NCI-H128 (cell line): ENCODE data around the gene NAGPA.
"Not testable (repeated sequence)": the region's sequence is repeated elsewhere in the genome, so short reads cannot be mapped to it uniquely, and the experiment has no call there.

Experiments used
- DNase-seq: peaks from one replicate; lab custom pipeline; 2025; ENCODE audit not compliant: unreplicated experiment; lab: John Stamatoyannopoulos, UW

Gene NAGPA

GRCh38 chr16:5062790-5063765 lies 29.3 kb upstream of the NAGPA start:
- DNase-seq = no peak

DNA sequence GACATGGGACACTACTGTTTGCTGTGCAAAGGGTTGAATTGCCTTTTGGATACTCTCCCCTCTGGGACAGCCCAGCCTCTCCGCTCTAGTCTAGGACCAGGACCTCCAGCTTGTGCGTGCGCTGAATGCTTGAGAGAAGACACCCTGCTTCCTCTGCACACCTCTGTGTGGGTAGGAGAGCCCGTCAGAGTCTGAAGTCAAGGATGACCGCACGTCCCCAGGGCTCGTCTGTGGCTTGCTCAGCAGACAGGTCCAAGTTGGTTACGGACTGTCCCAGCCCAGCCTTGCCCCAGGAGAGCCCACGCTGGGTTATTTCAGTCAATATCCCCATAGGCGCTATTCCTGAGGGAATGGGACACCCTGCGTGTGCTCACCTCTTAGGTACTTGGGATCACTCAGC lies 28.3 kb upstream of the NAGPA start:
- no peak for DNase-seq

DNA sequence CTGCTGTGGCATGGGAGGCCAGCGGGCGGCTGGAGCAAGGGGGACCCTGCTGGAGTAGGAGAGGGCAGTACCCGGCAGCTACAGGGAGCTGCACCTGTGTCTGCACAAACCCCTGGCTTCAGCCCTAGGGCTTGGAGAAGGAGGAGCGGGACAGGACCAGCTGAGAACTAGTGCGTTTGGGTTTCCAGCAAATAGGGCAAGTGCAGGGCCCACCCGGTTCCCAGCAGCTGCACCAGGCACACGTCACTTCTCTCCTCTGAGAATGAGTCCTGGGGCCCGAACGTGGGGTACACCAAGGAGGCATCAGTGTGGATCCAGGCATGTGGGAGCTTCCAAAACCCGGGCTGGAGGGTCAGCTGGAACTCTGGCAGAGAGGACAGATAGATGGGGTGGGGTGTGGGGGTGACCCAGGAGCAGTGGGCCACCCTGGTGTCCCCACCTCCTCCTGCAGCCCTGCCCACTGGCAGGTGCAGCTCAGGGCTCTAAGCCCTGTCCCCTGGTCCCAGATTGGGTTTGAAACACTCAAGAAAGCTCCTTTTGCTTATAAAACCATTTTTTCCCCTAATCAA lies 26.4 kb upstream of the NAGPA start:
- no peak for DNase-seq

DNA sequence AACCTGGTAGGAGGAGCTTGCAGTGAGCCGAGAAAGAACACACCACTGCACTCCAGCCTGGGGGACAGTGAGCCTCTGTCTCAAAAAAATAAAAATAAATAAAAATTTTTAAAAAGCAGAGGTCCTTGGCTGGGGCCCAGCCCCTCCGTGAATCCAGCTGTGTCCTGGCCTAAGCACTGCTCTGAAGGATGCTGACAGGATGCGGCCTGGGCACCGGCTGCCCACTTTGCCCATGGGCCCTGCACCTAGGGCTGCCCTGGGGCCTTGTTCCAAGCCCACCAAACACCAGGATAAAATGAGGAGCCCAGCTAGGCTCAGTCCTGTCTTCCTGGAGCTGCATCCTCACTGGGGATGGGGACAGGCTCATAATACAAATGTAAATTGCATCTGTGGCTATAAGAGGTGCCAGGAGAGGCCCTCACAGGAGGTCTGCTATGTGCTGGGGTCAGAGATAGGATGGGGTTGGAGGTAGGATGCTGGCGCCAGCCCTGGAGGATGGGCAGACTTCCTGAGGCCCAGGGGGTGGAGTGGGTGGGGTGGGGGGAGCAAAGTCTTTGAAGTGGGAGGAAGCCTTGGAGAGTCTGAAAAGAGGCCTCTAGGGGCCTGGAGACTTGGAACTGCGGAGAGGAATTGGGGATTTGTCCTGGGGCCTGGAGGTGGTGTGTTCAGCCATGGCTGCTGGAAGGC lies 25.8 kb upstream of the NAGPA start:
- no peak for DNase-seq

DNA sequence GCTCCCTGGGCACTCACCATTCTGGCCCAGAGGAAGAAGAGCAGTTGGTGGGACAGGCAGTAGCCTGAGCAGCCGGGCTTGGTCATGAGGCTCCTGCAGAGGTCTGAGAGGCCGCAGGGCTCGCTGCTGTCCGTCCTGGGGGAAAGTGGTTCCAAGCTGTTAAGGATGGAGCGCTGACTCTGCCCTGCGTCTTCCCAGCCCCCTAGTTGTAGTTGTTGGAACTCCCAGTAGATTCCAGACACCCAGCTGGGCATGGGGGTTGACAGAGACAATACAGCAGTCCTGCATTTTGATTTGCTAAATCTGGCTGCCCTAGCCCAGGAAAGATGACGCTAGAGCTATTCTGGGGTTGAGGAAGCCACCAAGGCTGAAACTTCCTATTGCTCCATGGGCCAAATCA lies 24.7 kb upstream of the NAGPA start:
- no peak for DNase-seq

GRCh38 chr16:5056352-5056751 lies 22.6 kb upstream of the NAGPA start:
- DNase-seq = no peak

DNA sequence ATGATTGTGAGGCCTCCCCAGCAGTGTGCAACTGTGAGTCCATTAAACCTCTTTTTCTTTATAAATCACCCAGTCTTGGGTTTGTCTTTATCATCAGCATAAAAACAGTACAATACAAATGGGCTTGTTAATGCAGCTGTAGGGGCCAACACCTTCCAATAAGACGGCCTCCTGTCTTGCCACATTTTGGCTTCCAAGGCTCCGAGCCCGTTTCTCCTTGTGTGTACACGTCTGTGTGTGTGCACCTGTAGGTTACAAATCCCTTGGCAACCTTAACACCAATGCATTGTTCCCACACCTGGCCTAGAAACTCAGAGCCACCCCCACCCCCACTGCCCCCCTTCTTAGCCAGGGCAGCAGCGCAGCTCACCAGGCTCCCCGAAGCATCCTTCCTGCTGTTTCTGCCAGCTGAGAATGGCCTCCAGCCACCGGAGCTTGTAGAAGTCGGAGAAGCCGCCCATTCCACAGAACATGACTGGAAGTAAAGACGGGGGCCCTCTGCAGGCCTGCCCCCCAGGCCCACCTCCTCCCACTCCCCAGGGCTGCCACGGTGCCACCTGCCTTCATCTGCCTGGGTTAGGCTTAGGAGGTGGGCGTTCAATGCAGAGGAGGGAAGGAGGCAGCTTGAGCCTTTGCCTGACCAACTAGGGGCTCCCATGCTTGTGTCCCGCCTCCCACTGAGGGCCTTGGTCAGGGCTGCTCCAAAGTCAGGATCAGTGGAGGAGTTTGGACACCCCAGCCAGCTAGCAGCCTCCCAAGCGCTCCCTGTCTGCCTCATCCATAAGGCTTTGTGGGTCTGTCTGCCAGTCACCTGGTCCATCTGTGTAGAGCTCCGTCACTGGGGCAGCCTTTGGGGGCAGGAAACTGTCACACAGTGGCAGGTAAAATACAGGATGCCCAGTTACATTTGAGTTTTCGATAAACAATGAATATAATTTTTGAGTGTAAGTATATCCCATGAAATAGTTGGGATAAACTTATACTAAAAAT lies 21.4 kb upstream of the NAGPA start:
- no peak for DNase-seq

DNA sequence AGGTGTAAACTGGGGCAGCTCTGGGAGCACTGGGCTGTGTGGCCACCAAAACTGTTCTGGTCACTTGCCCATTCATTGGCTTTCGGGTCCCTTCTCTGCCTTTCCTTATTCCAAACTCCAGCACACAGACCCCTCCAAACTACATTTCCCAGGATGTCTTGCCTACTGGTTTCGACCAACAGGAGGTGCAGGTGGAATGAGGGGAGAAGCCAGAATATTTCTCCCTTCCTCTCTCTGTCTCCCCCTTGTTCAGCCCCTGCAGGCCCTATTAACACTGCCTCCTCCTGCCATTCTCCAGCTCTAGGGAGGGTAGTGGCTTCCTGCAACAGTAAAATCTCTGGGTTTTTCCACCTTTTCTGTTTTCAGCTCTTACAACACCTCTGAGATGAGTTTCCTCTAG lies 13.2 kb upstream of the NAGPA start:
- no peak for DNase-seq

GRCh38 chr16:5045499-5046115 lies 11.9 kb upstream of the NAGPA start:
- DNase-seq = no peak

DNA sequence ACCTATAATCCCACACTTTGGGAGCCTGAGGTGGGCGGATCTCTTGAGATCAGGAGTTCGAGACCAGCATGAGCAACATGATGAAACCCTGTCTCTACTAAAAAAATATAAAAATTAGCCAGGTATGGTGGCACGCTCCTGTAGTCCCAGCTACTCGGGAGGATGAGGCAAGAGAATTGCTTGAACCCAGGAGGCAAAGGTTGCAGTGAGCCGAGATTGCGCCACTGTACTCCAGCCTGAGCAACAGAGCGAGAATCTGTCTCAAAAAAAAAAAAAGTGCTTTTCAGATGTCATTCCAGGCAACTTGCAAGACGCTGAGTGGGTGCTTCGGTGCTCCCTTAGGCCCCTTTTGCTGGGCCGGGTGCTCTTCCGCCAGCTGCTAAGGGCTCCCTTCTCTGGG lies 10.8 kb upstream of the NAGPA start:
- not testable (repeated sequence) for DNase-seq

DNA sequence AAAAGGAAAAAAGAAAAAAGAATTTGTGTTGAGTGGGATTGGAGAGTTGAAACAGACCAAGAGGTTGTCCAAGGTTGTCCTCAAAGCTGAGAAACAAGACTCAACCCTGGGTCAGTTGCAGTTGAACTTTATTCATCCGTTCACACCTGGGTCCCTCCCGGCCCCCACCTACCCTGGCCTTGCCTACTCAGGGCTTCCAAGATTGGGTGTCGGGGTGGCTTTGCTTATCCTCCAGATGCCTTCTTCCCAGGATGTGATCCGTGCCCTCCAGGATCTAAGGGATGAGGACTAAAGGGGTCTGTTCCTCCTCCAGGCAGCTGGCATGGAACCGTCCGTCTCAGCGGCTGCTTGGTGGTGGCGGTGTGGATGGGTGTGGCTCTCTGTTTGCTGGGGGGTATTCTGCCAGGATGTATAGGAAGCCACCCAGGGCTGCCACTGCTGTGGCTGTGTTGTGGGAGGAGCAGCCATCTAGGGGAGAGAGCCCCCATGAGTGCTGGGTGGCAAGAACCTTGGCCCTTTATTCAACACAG lies 10.3 kb upstream of the NAGPA start:
- no peak for DNase-seq

DNA sequence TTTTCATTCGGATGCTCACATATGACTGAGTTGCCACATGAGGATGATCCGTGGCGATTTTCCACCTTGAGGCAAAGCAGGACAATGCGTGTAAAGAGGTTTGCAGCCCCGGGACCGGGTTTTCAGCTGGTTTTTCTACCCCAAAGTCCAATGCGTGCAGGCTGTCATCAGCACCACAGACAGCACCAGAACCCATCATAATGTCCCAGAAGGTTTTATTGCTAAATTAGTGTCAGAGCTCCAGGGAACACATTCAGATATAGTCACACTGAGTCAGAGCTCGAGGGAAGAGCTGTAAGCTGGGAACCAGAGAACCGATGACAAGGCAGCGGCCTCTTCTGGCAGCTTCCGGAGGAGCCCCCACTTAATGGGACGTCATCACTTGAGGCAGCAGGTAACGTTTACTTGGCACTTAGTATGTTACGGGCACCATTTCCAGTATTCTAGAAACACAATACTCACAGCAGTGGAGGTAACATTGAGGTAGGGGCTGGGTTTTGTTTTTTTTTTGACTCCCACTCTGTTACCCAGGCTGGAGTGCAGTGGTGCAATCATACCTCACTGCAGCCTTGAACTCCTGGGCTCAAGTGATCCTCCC lies 8.9 kb upstream of the NAGPA start:
- no peak for DNase-seq

- no peak for DNase-seq
Observed at GRCh38 chr16:5041600-5042133, 7.9 kb upstream of the NAGPA start.

DNA sequence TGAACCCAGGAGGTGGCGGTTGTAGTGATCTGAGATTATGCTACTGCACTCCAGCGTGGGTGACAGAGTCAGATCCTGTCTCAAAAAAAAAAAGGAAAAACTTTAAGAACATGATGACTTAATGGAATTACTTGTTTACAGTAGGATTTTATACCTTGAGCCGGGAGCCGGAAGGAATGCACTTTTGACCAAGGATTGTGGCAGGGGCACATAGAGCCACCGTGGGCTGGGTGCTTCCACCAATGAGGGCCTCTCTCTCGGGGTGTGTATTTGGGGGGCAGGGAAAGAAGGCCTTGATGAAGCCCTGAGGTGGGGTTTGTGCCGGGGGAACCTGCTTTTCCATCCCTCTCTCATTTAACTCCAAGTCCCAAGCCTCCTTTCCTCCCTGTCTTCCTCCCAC lies 6.7 kb upstream of the NAGPA start:
- no peak for DNase-seq

DNA sequence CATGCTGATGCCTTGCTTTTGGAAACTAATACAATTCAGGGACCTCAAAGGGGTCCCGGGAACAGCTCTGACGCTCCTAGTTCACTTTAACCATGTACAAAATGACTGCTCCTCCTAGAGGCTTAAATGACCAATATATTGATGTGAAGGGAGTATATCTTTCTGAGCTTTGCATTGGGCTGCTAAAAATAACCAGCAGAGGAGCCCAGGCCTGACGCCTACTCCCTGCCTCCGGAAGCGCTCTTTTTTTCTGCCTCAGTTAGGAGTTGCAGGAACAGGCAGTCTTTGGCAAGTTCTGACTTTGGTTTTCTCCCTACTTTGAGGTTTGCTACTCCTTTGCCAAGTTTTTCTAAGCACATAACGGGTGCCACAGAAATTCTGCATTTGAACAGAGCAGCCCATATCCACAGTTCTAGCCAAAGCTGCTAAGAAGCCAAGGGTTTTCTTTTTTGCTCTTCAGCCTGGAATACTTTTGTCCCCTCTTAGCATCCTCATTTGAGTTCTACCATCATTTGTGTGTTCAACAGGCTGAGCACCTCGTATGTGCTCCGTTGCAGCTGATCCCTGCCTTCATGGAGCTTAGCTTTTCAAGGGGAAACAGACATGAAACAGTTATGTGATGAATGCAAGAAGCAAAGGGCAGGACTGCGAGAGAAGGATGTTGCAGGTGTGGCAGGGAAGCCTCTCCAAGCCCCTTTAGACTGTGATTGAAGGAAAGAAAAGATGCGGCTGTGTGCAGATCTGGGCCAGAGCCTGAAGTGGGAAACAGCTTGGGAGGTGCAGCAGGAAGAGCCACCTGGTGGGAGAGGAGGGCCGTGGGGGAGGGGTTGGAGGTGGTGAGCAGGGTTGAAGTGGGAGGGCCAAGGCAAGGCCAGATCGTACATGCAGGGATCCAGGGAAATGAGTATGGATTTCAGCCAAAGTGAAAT lies 2.8 kb upstream of the NAGPA start:
- DNase-seq = no peak

GRCh38 chr16:5035909-5036227 lies 2.1 kb upstream of the NAGPA start:
- DNase-seq = no peak

DNA sequence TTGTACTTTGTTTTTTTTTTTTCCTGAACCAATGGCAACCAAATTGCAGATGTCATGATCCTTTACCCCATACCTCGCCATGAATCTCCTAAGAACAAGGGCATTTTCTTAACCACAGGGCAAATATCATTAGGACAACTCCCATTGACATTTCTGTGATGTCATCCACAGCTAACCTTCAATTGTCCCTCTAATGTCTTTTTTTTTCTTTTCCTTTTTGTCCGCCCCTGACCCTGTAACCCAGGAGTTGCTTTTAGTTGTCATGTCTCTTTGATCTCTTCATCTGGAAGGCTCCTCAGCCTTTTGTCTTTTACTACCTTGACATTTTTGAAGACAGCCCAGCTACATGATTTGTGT lies 410 bp upstream of the NAGPA start:
- no peak for DNase-seq

- no peak for DNase-seq
Observed at GRCh38 chr16:5032748-5033167, 977 bp downstream of the NAGPA start.

- DNase-seq = no peak
Observed at GRCh38 chr16:5031601-5032000, 2.1 kb downstream of the NAGPA start.
